Endodermal cell (in vitro differentiated cells): ENCODE results near the gene PIGB. TPM values are rescaled to one million over a fixed set of nuclear protein-coding genes. Genes with fewer than 3 reads are reported as not detected.

Experiments
- DNase-seq: peaks from one replicate; pipeline ENCODE4 v3.0.0-alpha.2; 2017
- H3K27ac ChIP-seq: 2 replicates; pipeline ENCODE4 v1.5.1; 2013; ENCODE audit warnings: mild to moderate bottlenecking, low read depth, low read length, moderate library complexity
- H3K27me3 ChIP-seq: 2 replicates; pipeline ENCODE4 v1.6.1; 2013; ENCODE audit warnings: mild to moderate bottlenecking, low read length, moderate library complexity; ENCODE audit not compliant: insufficient read depth, control insufficient read depth, poor library complexity, severe bottlenecking
- H3K36me3 ChIP-seq: 2 replicates; pipeline ENCODE4 v1.7.0; 2013; ENCODE audit warnings: mild to moderate bottlenecking, low read length, moderate library complexity; ENCODE audit not compliant: control insufficient read depth, insufficient read depth
- H3K4me1 ChIP-seq: one replicate; pipeline ENCODE4 v1.7.0; 2013; ENCODE audit warnings: low read length; ENCODE audit not compliant: control insufficient read depth, insufficient read depth
- H3K4me3 ChIP-seq: 2 replicates; pipeline ENCODE4 v1.5.1; 2013; ENCODE audit warnings: mild to moderate bottlenecking, low read length, moderate library complexity
- H3K9ac ChIP-seq: 2 replicates; pipeline ENCODE4 v1.6.1; 2013; ENCODE audit warnings: mild to moderate bottlenecking, low read length, moderate library complexity; ENCODE audit not compliant: poor library complexity, severe bottlenecking; ENCODE audit errors: extremely low read depth
- H3K9me3 ChIP-seq: 2 replicates; pipeline ENCODE4 v1.6.1; 2013; ENCODE audit warnings: mild to moderate bottlenecking, low read length, moderate library complexity; ENCODE audit not compliant: control insufficient read depth
- H3K27ac Mint-ChIP-seq: 2 replicates; pipeline ENCODE4 v1.8.0; 2020; ENCODE audit warnings: mixed read lengths
- H3K27me3 Mint-ChIP-seq: 2 replicates; pipeline ENCODE4 v1.8.0; 2021; ENCODE audit warnings: mild to moderate bottlenecking, mixed read lengths; ENCODE audit not compliant: insufficient read depth
- H3K36me3 Mint-ChIP-seq: 2 replicates; pipeline ENCODE4 v1.8.0; 2020; ENCODE audit warnings: low read depth, mixed read lengths
- H3K4me1 Mint-ChIP-seq: 2 replicates; pipeline ENCODE4 v1.8.0; 2020; ENCODE audit warnings: mixed read lengths
- H3K4me3 Mint-ChIP-seq: 2 replicates; pipeline ENCODE4 v1.8.0; 2020; ENCODE audit warnings: mild to moderate bottlenecking, moderate library complexity, mixed read lengths
- H3K9me3 Mint-ChIP-seq: 2 replicates; pipeline ENCODE4 v1.8.0; 2020; ENCODE audit warnings: mild to moderate bottlenecking, mixed read lengths
- CTCF ChIP-seq: fragments of 200-600 bp; sonication (generic); conservative IDR thresholded peaks from 2 replicates; pipeline ENCODE4 v1.5.0; 2021; ENCODE audit warnings: antibody characterized with exemption, mild to moderate bottlenecking
- WGBS, 2 experiments: methylation state at CpG; one replicate each; pipeline versions ENCODE4 v1.1.5 to v1.1.7; 2013; ENCODE audit warnings: missing lambda C conversion rate in 2 of 2, mixed read lengths in 1 of 2; ENCODE audit not compliant: insufficient coverage in 1 of 2, insufficient read length in 1 of 2; 5-methylcytosine and 5-hydroxymethylcytosine counted together
- total RNA-seq, 2 donors: library from RNA; stranded (reverse); fragmentation: NEBNext Ultra II Directional in 1 of 2; extraction: Animal tissue kit (Norgen Biotek cat#: 25700) in 1 of 2; gene quantifications; 2 replicates in 1 of 2; 3 replicates in 1 of 2; pipeline ENCODE4 v1.2.1, GENCODE V29; 2021

Gene PIGB
- total RNA-seq, 2 donors from 2014 or later = 9.3 to 9.4 TPM

- Mint-ChIP-seq H3K4me1 (no peaks in the 10 kb centered on the region), H3K9me3 (no peaks in the 10 kb centered on the region), H3K27me3 (no peaks in the 10 kb centered on the region), H3K4me3 (no peak overlapping the region), H3K36me3 (peaks cover 3% of the 10 kb centered on the region), H3K27ac (no peak overlapping the region)
- Histone ChIP-seq H3K9ac (no peak overlapping the region), H3K27me3 (no peaks in the 10 kb centered on the region), H3K4me1 (no peaks in the 10 kb centered on the region), H3K4me3 (no peak overlapping the region), H3K36me3 (no peaks in the 10 kb centered on the region), H3K9me3 (no peaks in the 10 kb centered on the region), H3K27ac (no peak overlapping the region)
- 90 to 96% methylated on average over 6 to 7 of the region's 7 CpGs for WGBS, 2 experiments
- DNase-seq = no peak
- no peak for TF ChIP-seq CTCF
These were observed 41.9 kb upstream of the PIGB start for GRCh38 chr15:55277116-55277564.

DNA sequence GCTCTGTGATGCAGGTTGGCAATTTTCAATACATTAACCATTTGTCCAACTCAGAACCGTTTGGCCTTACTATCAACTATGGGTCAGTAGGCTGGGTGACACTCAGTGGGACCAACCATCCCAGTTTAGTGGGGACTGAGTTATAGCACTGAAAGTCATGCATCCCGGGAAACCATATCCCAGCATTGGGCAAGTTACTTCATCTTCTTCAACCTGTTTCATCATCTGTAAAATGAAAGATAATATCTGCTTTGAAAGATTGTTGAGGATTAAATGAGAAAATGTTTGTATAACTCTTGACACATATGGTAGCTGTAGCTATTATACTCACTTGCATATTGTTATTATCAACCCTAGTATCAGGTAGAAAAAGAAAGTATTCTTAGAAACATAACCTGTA, 41.3 kb upstream of the PIGB start:
- no peaks in the 10 kb centered on the region for H3K27me3 ChIP-seq

DNA sequence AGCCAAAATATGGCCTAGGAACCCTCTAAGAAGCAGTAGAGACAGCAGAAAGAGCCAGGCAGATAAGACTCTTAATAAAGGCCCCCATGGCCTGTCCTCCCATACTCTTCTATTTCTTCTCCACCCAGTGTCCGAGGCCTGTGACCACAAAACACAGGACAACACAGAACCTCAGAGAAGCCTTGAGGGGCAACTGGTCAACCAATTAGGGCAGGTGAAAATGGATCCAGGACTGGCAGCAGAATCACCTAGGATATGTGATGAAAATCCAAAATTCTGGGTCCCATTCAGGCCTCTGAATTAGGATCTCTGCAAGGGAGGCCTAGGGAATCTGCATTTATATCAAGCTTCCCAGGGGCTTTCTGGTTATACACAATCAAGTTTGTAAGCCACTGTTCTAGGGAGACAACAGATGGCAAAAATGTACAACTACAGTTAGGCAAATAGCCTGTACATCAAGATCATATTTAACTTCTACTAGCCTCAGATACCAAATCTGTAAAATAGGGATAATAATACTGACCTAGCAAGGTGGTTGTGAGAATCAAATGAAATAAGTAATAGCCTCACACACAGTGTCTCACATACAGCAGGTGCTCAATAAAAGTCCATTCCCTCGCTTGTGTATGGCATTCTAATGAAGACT, 39.8 kb upstream of the PIGB start:
- Histone ChIP-seq H3K36me3 (no peaks in the 10 kb centered on the region), H3K27me3 (no peaks in the 10 kb centered on the region), H3K9ac (no peak overlapping the region), H3K9me3 (no peaks in the 10 kb centered on the region), H3K4me1 (peaks cover 4% of the 10 kb centered on the region), H3K4me3 (no peak overlapping the region), H3K27ac (no peak overlapping the region)
- Mint-ChIP-seq H3K27me3 (no peaks in the 10 kb centered on the region), H3K27ac (no peak overlapping the region), H3K4me3 (no peak overlapping the region), H3K36me3 (peaks cover under 1% of the 10 kb centered on the region), H3K4me1 (peaks cover 2% of the 10 kb centered on the region), H3K9me3 (no peaks in the 10 kb centered on the region)
- TF ChIP-seq CTCF = no peak
- DNase-seq = no peak
- 87 to 100% methylated on average over 1 to 2 of the region's 2 CpGs for WGBS, 2 experiments

More for the DNA sequence above, 41.3 kb upstream of the PIGB start:
- 77 to 90% methylated on average over 2 of the region's 2 CpGs for WGBS, 2 experiments
- H3K4me3 ChIP-seq = no peak overlapping the region
- DNase-seq = no peak
- no peaks in the 10 kb centered on the region for H3K4me1 ChIP-seq
- no peak overlapping the region for H3K27ac ChIP-seq
- no peaks in the 10 kb centered on the region for H3K36me3 ChIP-seq
- TF ChIP-seq CTCF = no peak
- Mint-ChIP-seq H3K36me3 (peaks cover 3% of the 10 kb centered on the region), H3K27ac (no peak overlapping the region), H3K27me3 (no peaks in the 10 kb centered on the region), H3K4me1 (no peaks in the 10 kb centered on the region), H3K4me3 (no peak overlapping the region), H3K9me3 (no peaks in the 10 kb centered on the region)
- no peak overlapping the region for H3K9ac ChIP-seq
- H3K9me3 ChIP-seq = no peaks in the 10 kb centered on the region
